AG10803 (cell line): ENCODE results near the gene NPSR1.
A peak's percentile ranks its signal among the peaks of the same experiment; 100 is the strongest.
"Not testable (repeated sequence)": the region's sequence is repeated elsewhere in the genome, so short reads cannot be mapped to it uniquely, and the experiment has no call there.

Experiments used
- DNase-seq: peaks from one replicate; pipeline ENCODE4 v3.0.0; 2010; ENCODE audit warnings: low read depth
- H3K4me3 ChIP-seq: 2 replicates; pipeline ENCODE4 v1.5.1; 2011; ENCODE audit warnings: mild to moderate bottlenecking, low read length, control low read depth
- TF ChIP-seq, protein P1 (sequence below): conservative IDR thresholded peaks from 2 replicates; pipeline ENCODE4 v1.5.1; 2011; ENCODE audit warnings: mild to moderate bottlenecking, low read length, control low read depth, inconsistent platforms

Gene NPSR1

DNA sequence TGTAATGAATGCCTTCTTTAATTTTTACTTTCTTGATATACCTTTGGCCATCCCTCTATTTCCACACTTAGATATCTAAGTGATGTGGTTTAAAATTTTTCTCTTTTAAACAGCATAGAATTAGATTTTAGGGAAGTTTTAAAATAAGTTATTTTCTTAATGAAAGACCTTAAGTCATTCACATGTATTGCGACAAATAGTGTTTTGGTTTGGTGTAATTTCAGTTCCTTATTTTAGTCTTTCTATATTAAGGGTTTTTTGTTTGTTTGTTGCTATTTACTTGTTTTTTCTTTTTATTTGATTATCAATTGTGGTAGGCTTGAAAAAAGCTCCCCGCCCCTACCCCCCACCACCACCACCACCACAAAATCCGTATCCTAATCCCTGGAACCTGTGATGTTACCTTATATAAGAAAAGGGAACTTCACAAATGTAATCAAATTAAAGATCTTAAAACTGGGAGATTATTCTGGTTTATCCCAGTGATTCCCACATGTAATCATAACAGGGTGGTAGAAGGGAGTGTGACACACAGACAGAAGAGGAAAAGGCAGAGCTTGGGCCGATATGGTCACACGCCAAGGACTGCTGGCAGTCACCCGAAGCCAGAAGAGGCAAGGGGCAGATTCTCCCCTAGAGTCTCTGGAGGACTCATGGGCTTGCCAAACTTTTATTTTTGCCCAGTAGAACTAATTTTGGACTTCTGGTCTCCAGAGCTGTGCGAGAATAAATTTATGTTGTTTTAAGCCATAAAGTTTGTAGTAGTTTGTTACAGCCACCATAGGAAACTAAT lies 149.7 kb downstream of the NPSR1 start:
- no peak for DNase-seq
- TF ChIP-seq, protein P1, sequence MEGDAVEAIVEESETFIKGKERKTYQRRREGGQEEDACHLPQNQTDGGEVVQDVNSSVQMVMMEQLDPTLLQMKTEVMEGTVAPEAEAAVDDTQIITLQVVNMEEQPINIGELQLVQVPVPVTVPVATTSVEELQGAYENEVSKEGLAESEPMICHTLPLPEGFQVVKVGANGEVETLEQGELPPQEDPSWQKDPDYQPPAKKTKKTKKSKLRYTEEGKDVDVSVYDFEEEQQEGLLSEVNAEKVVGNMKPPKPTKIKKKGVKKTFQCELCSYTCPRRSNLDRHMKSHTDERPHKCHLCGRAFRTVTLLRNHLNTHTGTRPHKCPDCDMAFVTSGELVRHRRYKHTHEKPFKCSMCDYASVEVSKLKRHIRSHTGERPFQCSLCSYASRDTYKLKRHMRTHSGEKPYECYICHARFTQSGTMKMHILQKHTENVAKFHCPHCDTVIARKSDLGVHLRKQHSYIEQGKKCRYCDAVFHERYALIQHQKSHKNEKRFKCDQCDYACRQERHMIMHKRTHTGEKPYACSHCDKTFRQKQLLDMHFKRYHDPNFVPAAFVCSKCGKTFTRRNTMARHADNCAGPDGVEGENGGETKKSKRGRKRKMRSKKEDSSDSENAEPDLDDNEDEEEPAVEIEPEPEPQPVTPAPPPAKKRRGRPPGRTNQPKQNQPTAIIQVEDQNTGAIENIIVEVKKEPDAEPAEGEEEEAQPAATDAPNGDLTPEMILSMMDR: no peak
- H3K4me3 ChIP-seq: no peak overlapping the region

DNA sequence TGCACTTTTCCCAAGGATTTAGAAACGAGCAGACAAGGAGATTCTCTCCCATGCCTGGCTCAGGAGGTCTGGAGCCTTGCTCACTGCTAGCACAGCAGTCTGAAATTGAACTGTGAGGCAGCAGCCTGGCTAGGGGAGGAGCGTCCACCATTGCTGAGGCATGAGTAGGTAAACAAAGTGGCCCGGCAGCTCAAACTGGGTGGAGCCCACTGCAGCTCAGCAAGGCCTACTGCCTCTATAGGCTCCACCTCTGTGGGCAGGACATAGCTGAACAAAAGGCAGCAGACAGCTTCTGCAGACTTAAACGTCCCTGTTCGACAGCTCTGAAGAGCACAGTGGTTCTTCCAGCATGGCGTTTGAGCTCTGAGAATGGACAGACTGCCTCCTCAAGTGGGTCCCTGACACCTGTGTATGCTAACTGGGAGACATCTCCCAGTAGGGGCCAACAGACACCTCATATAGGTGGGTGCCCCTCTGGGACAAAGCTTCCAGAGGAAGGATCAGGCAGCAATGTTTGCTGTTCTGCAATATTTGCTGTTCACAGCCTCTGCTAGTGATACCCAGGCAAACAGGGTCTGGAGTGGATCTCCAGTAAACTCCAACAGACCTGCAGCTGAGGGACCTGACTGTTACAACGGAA lies 156.3 kb downstream of the NPSR1 start:
- DNase-seq, H3K4me3 ChIP-seq: not testable (repeated sequence)

DNA sequence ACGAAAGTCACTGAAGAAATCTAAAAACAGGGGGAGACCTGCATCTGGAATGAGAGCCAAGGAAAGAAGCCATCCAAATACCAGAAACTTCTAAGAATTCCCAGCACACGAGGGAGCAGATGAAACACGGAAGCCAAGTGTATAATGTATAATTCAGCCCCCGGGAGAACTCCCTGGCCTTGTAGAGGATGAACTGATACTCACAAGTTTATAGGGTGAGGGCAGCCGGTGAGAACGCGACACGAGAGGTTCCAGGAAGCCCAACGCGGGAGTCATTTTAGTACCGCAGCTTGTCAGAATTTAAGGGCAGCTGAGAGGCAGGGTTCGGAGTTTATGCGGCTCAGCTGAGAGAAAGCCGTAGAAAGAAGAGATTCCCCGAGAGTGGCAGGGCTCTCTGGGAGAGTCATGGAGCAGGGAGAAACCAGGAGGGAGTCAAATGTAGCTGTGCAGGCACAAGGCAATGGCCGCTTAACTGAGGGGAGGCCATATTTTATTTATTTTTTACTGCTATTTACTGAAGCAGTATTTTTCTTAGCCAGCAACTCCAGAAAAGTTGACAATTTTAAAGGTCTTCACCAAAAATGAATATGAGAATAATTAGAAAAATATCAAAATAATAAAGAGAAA lies 164.0 kb downstream of the NPSR1 start:
- no peak for DNase-seq
- TF ChIP-seq, protein P1: no peak
- H3K4me3 ChIP-seq: no peak overlapping the region

DNA sequence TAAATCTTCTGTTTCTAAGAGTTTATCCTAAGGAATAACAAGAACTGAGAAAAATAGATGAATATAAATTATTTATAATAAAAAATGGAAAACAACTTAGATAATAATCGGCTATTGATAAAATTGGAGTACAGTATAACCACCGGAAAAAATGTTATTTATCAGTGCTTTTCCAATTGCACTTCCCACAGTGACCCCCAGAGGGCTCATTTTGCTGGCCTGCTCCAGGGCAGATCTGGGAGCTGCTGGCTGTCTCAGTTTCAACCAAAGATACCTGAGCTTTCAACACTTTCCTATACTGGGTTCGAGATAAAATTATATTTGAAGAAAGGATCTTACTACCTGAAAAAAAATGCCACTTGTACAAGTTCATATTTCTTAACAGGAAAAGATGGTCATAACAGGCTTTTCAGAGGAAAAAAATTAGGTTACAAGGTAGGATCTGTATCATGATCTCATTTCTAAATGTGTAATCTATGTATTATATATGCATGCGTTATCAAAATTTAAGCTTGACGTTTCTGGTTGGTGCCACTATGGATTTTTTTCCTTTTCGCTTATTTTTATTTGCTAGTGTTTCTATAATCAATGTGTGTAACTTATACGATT lies 165.7 kb downstream of the NPSR1 start:
- TF ChIP-seq, protein P1: peak; percentile 95

DNA sequence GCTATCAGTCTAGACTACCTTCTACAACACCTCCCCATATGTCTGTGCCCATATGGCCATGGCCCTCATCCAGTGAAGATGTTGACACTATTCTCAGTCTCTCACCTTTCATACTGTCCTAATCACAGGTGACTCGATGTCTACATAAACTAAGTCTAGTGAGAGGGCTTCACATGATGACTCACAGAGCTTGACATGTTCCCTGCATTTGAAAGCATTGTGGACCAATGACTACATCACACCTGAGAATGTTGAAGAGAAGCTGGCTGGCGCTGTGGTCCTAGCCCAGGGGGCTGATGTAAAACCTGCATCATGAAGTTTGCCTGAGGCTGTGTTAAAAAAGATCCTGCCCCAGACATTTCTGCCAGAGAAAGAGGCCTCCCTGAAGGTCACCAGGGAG lies 167.2 kb downstream of the NPSR1 start:
- no peak overlapping the region for H3K4me3 ChIP-seq
- TF ChIP-seq, protein P1: no peak
- DNase-seq: no peak

More for the DNA sequence above, 165.7 kb downstream of the NPSR1 start:
- H3K4me3 ChIP-seq: no peak overlapping the region
- peak; percentile 52 for DNase-seq

GRCh38 chr7:34830390-34830789 lies 172.4 kb downstream of the NPSR1 start:
- TF ChIP-seq, protein P1: no peak
- no peak for DNase-seq
- H3K4me3 ChIP-seq: no peak overlapping the region

- TF ChIP-seq, protein P1: no peak
- DNase-seq: no peak
- no peak overlapping the region for H3K4me3 ChIP-seq
Measured at GRCh38 chr7:34831436-34831835, 173.4 kb downstream of the NPSR1 start.
